ENCODE data around the gene IL33.

Gene IL33

GRCh38 chr9:6305954-6306563 lies 90.5 kb downstream of the IL33 start:
- DNase-seq, result no peak

All from effector CD4-positive, alpha-beta T cell (primary cell).